DND-41 (cell line): Measurements from ENCODE around the gene PTPRE.

Experiments used
- ATAC-seq: fragments of 200-7000 bp; cut with Tn5 transposase; 3 replicates; pipeline ENCODE4 v1.9.1; 2021; ENCODE audit warnings: low read depth; ENCODE audit not compliant: insufficient read depth
- DNase-seq: peaks from one replicate; pipeline ENCODE4 v3.0.0-alpha.2; 2020
- H2AFZ ChIP-seq: 2 replicates; pipeline ENCODE4 v1.6.0; 2012; ENCODE audit warnings: low read depth, low read length
- H3K27ac ChIP-seq: 2 replicates; pipeline ENCODE4 v1.5.1; 2012; ENCODE audit warnings: low read length, inconsistent platforms
- H3K27me3 ChIP-seq: fragments of 200-600 bp; sonication (generic); 2 replicates; pipeline ENCODE4 v1.6.0; 2012; ENCODE audit warnings: low read length, mild to moderate bottlenecking, inconsistent platforms; ENCODE audit not compliant: insufficient read depth, poor library complexity
- H3K36me3 ChIP-seq: 2 replicates; pipeline ENCODE4 v1.5.1; 2012; ENCODE audit warnings: low read length, inconsistent platforms; ENCODE audit not compliant: insufficient read depth
- H3K4me1 ChIP-seq: 2 replicates; pipeline ENCODE4 v1.5.1; 2012; ENCODE audit warnings: mild to moderate bottlenecking, low read length; ENCODE audit not compliant: insufficient read depth
- H3K4me2 ChIP-seq: 2 replicates; pipeline ENCODE4 v1.6.0; 2012; ENCODE audit warnings: mild to moderate bottlenecking, moderate library complexity, low read length, inconsistent platforms; ENCODE audit not compliant: insufficient read depth
- H3K4me3 ChIP-seq, 2 experiments: fragments of 200-600 bp in 1 of 2; shearing (Covaris generic) in 1 of 2; 2 replicates each; pipeline ENCODE4 v1.5.1; 2012 to 2016; ENCODE audit warnings: inconsistent platforms in 2 of 2, low read length in 2 of 2, mild to moderate bottlenecking in 2 of 2, low read depth in 1 of 2, moderate library complexity in 1 of 2
- H3K79me2 ChIP-seq: 2 replicates; pipeline ENCODE4 v1.6.0; 2012; ENCODE audit warnings: low read length, inconsistent platforms; ENCODE audit not compliant: insufficient read depth
- H3K9ac ChIP-seq: 2 replicates; pipeline ENCODE4 v1.6.0; 2012; ENCODE audit warnings: low read depth, mild to moderate bottlenecking, inconsistent platforms, low read length, moderate library complexity
- H3K9me3 ChIP-seq: 2 replicates; pipeline ENCODE4 v1.5.1; 2012; ENCODE audit warnings: low read length, moderate library complexity, mild to moderate bottlenecking, inconsistent platforms; ENCODE audit not compliant: insufficient read depth, severe bottlenecking
- H4K20me1 ChIP-seq: 2 replicates; pipeline ENCODE4 v1.6.0; 2012; ENCODE audit warnings: low read length; ENCODE audit not compliant: insufficient read depth
- EZH2 ChIP-seq: IDR thresholded peaks from 3 replicates; pipeline ENCODE4 v1.6.1; 2012; ENCODE audit warnings: borderline replicate concordance, low read depth, mild to moderate bottlenecking, moderate library complexity, low read length, inconsistent platforms; ENCODE audit not compliant: severe bottlenecking
- TF ChIP-seq, protein P1 (sequence below): IDR thresholded peaks from 2 replicates; pipeline ENCODE4 v1.5.1; 2012; ENCODE audit warnings: borderline replicate concordance, low read length, moderate library complexity, mild to moderate bottlenecking; ENCODE audit not compliant: poor library complexity, severe bottlenecking; ENCODE audit errors: extremely low read depth

Gene PTPRE

DNA sequence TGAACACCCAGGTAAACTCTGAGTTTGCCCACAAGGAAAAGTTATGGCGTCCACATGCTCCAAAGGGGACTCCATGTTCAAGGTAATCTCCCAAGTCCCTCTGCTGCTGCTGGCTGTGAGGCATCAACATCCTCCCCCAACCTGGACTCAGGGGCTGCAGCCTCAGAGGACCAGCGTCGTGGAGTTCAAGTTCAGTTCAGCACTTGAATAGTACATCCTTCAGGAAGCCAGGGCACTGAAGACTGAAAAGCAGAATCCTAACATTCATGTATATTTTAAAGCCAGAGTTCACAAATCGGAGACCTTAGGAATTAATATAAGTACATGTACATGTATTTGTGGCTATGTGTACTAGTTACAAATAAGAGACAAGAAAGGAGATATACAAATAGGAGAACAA, 90.4 kb downstream of the PTPRE start:
- H3K9me3 ChIP-seq, result no peaks in the 10 kb centered on the region
- H3K27ac ChIP-seq, result no peak overlapping the region

DNA sequence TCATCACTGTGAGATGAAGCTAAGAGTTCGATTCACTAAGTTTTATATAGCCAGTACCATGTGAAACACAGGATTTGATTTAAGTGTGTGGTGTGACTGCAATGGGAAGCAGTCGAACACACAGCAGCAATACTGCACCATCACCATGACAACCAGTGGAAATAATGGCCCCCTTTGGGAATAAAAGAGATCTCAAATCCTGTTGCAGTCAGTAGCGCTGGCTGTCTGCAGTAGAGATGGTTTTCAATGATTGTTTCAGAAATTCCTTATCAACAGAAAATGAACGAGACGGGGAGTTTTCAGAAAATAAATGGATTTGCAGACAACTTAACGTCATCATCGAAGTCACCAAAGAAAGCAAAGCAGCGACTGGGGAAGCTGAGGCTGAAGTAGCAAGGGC, 91.0 kb downstream of the PTPRE start:
- Histone ChIP-seq H4K20me1 (no peaks in the 10 kb centered on the region), H3K27ac (no peak overlapping the region), H2AFZ (no peak overlapping the region), H3K9ac (no peak overlapping the region), H3K4me1 (no peaks in the 10 kb centered on the region), H3K9me3 (no peaks in the 10 kb centered on the region), H3K36me3 (no peaks in the 10 kb centered on the region), H3K27me3 (peaks cover 8% of the 10 kb centered on the region), H3K4me3 (no peak overlapping the region), H3K79me2 (no peaks in the 10 kb centered on the region), H3K4me2 (no peak overlapping the region)
- no peak for ATAC-seq
- TF ChIP-seq, protein P1, sequence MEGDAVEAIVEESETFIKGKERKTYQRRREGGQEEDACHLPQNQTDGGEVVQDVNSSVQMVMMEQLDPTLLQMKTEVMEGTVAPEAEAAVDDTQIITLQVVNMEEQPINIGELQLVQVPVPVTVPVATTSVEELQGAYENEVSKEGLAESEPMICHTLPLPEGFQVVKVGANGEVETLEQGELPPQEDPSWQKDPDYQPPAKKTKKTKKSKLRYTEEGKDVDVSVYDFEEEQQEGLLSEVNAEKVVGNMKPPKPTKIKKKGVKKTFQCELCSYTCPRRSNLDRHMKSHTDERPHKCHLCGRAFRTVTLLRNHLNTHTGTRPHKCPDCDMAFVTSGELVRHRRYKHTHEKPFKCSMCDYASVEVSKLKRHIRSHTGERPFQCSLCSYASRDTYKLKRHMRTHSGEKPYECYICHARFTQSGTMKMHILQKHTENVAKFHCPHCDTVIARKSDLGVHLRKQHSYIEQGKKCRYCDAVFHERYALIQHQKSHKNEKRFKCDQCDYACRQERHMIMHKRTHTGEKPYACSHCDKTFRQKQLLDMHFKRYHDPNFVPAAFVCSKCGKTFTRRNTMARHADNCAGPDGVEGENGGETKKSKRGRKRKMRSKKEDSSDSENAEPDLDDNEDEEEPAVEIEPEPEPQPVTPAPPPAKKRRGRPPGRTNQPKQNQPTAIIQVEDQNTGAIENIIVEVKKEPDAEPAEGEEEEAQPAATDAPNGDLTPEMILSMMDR, result no peak
- no peak for TF ChIP-seq EZH2
- DNase-seq, result no peak

More for the DNA sequence above, 90.4 kb downstream of the PTPRE start:
- Histone ChIP-seq H3K4me2 (no peak overlapping the region), H2AFZ (no peak overlapping the region), H3K9ac (no peak overlapping the region), H3K79me2 (no peaks in the 10 kb centered on the region), H3K27me3 (peaks cover 8% of the 10 kb centered on the region), H3K4me1 (no peaks in the 10 kb centered on the region), H3K36me3 (no peaks in the 10 kb centered on the region), H4K20me1 (no peaks in the 10 kb centered on the region), H3K4me3 (no peak overlapping the region)
- ATAC-seq, result no peak
- no peak for TF ChIP-seq EZH2
- TF ChIP-seq, protein P1, result no peak
- DNase-seq, result no peak

DNA sequence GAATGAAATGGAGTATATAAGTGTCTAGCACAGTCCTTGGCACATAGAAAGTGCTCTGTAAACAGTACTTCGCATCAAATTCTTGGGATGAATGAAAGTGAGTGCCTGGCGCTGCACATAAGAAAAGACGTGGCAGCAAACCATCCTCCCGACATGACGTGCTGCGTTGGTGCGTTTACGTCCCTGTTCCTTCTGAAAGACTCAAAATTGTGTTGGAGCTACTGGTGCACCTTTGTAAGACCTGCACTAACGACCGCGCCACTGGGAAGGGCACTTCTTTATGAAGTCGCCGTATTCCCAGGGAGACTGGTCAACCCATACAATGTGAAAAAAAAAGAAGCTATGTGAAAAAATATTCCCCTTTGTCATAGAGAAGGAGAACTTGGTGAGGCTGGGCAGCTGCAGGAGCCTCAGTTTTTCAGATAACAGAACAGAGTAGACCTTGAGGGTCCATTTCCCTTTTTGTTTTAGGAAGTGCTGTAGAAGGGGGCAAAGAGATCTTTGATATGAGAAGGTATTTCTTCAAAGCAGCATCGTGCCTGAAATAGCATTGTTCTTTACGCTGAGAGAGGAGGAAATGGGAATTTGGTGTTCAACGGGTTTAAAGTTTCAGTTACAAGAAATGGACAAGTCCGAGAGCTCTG, 91.7 kb downstream of the PTPRE start:
- H4K20me1 ChIP-seq, result no peaks in the 10 kb centered on the region
- H3K4me2 ChIP-seq, result no peak overlapping the region
- no peak overlapping the region for H3K9ac ChIP-seq
- H3K4me3 ChIP-seq, result no peak overlapping the region
- no peaks in the 10 kb centered on the region for H3K4me1 ChIP-seq
- no peaks in the 10 kb centered on the region for H3K36me3 ChIP-seq
- H3K79me2 ChIP-seq, result no peaks in the 10 kb centered on the region
- no peaks in the 10 kb centered on the region for H3K9me3 ChIP-seq
- peaks cover 8% of the 10 kb centered on the region for H3K27me3 ChIP-seq
- TF ChIP-seq, protein P1, result no peak
- DNase-seq (no peak), ATAC-seq (no peak)
- H2AFZ ChIP-seq, result no peak overlapping the region
- no peak overlapping the region for H3K27ac ChIP-seq
